ENCODE results near the gene TSPAN6.

The TSPAN6 gene

DNA sequence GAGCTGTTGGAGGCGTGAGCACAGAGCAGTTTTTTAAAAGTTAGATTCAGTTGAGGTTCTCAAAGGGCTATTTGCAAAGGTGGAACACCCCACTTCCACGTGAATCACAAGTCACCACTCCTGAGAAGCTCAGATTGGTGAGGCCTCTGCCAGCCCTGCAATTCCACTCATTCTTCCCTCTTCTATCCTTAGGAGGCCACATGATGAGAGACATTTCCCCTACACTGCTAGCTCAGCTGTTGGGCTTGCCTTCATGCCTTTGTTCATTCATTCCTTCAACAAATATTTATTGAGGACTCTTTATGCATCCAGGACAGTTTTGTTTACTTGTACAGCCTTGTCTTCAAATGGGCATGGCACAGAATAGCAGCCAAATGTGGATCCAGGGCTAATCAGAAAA, 11.1 kb upstream of the TSPAN6 start:
- H3K4me3 ChIP-seq (ENCODE audit: low read depth in 1 of 2, low read length in 1 of 2), result no peak overlapping the region
- H3K36me3 ChIP-seq, result no peaks in the 10 kb centered on the region
- no peaks in the 10 kb centered on the region for H3K27me3 ChIP-seq
- no peaks in the 10 kb centered on the region for H3K9me3 ChIP-seq
- H3K4me1 ChIP-seq (ENCODE audit: control insufficient read depth in 1 of 2, insufficient read depth in 1 of 2, low read depth in 1 of 2, low read length in 1 of 2), result no peaks in the 10 kb centered on the region
- TF ChIP-seq, protein P1, sequence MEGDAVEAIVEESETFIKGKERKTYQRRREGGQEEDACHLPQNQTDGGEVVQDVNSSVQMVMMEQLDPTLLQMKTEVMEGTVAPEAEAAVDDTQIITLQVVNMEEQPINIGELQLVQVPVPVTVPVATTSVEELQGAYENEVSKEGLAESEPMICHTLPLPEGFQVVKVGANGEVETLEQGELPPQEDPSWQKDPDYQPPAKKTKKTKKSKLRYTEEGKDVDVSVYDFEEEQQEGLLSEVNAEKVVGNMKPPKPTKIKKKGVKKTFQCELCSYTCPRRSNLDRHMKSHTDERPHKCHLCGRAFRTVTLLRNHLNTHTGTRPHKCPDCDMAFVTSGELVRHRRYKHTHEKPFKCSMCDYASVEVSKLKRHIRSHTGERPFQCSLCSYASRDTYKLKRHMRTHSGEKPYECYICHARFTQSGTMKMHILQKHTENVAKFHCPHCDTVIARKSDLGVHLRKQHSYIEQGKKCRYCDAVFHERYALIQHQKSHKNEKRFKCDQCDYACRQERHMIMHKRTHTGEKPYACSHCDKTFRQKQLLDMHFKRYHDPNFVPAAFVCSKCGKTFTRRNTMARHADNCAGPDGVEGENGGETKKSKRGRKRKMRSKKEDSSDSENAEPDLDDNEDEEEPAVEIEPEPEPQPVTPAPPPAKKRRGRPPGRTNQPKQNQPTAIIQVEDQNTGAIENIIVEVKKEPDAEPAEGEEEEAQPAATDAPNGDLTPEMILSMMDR (IDR thresholded peaks at IDR 0.05), result no peak
- no peak overlapping the region for H3K27ac ChIP-seq

DNA sequence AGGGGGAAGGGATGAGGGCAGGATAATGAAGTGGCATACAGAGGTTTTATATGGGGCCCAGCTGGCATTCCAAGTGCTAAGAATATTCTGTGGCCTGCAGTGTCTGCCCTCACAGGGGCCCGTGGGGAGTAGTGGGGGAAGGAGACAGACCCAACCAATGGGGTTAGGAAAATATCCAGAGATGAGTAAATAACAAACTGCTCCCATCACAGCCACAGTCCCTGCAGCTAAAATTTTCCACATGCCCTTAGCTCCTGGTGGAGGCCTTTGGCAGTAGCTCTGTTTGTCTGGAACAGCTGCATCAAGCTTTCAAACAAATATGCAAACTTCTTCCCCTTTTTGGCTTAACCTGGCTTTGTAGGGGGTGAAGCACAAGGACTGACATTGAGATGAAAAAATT, 10.5 kb upstream of the TSPAN6 start:
- TF ChIP-seq, protein P1 (IDR thresholded peaks at IDR 0.05), result no peak
- no peaks in the 10 kb centered on the region for H3K9me3 ChIP-seq
- H3K4me1 ChIP-seq (ENCODE audit: control insufficient read depth in 1 of 2, insufficient read depth in 1 of 2, low read depth in 1 of 2, low read length in 1 of 2), result no peaks in the 10 kb centered on the region
- no peak overlapping the region for H3K4me3 ChIP-seq (ENCODE audit: low read depth in 1 of 2, low read length in 1 of 2)
- no peaks in the 10 kb centered on the region for H3K36me3 ChIP-seq
- no peaks in the 10 kb centered on the region for H3K27me3 ChIP-seq
- H3K27ac ChIP-seq, result no peak overlapping the region

DNA sequence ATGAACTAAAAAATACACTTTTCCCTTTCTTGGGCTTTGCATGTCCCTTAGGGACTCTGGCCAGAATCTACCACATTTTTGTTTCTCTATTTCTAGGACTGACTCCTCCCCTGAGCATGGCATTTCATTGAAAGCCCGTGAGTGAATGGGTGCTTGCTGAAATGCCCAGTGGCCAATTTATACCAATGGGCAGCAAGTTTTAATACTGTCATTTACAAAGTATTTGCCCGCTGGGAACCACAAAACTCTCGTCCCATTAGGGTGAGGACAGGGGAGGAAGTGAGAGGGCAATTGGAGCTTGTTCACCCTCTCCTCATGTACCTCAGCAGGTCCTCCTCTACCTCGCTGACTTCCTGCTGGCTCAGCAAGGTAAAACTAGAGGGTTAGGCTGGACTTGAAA, 8.5 kb upstream of the TSPAN6 start:
- no peak overlapping the region for H3K4me3 ChIP-seq (ENCODE audit: low read depth in 1 of 2, low read length in 1 of 2)
- no peaks in the 10 kb centered on the region for H3K27me3 ChIP-seq
- H3K9me3 ChIP-seq, result no peaks in the 10 kb centered on the region
- TF ChIP-seq, protein P1 (IDR thresholded peaks at IDR 0.05), result no peak
- H3K4me1 ChIP-seq (ENCODE audit: control insufficient read depth in 1 of 2, insufficient read depth in 1 of 2, low read depth in 1 of 2, low read length in 1 of 2), result no peaks in the 10 kb centered on the region
- no peaks in the 10 kb centered on the region for H3K36me3 ChIP-seq
- H3K27ac ChIP-seq, result no peak overlapping the region

DNA sequence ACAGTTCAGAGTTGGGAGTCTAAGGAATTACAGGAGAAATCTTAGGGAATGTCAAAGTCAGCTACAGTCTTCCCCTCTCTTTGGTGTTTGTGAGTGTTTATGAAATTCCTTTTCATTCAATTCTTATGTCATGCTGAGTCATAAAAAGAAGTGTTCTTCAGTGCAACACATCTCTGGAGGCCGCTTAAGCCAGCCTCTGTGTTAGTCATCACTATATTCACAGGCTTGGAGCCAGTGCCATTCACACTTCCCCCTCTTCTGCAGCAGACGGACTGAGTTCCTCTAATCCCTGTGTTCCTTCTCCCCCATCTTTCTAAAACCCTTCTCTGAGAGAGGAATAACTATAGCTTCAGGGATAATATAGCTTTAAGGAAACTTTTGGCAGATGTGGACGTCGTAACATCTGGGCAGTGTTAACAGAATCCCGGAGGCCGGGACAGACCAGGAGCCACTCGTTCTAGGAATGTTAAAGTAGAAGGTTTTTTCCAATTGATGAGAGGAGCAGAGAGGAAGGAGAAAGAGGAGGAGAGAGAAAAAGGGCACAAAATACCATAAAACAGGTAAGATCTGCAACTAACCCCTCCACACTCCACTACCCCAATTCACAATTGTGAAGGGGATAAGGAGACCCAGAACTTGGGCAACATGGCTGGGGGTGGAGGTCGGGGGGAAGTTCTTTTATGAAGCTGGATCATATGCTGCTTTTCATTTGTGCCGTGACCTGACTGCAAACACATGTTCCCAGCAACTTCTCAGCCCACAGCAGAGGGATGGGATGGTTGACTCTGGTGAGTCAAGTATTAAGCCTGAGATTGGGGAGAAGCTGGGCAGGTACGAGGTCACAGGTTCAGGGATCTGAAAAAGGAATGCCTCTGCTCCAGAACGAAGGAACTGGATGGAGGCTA, 7.6 kb upstream of the TSPAN6 start, which contains the start of gene SRPX2:
Gene SRPX2 (plus strand): TSS at position 244 of the 905 bp plus-strand sequence. CDS start 2,124 bp downstream, outside the sequence.
- H3K4me3 ChIP-seq (ENCODE audit: low read depth in 1 of 2, low read length in 1 of 2), result no peak within 1 kb of the TSS
- TF ChIP-seq, protein P1 (IDR thresholded peaks at IDR 0.05), result no peak
- no peaks in the 10 kb centered on the region for H3K4me1 ChIP-seq (ENCODE audit: control insufficient read depth in 1 of 2, insufficient read depth in 1 of 2, low read depth in 1 of 2, low read length in 1 of 2)
- H3K27me3 ChIP-seq, result peaks cover 8% of the 10 kb centered on the region
- no peaks in the 10 kb centered on the region for H3K9me3 ChIP-seq
- H3K36me3 ChIP-seq, result no peaks in the 10 kb centered on the region
- no peak within 1 kb of the TSS for H3K27ac ChIP-seq

DNA sequence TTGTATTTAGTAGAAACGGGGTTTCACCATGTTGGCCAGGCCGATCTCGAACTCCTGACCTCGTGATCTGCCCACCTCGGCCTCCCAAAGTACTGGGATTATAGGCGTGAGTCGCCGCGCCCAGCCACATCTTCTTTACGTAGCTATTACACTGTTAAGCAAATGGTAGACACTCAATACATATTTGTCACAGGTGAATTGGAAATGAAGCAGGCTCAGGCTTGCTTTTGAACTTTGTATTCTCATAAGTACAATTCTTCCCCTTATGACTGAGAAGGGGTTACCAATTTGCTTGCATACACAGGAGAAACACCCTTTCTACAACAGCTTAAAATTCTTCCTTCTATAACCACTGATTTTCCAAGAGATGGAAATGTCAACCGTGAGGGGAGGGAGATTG, 6.6 kb upstream of the TSPAN6 start:
- Histone ChIP-seq H3K27ac (no peak overlapping the region), H3K9me3 (no peaks in the 10 kb centered on the region), H3K4me3 (ENCODE audit: low read depth in 1 of 2, low read length in 1 of 2) (no peak overlapping the region), H3K4me1 (ENCODE audit: control insufficient read depth in 1 of 2, insufficient read depth in 1 of 2, low read depth in 1 of 2, low read length in 1 of 2) (no peaks in the 10 kb centered on the region), H3K36me3 (no peaks in the 10 kb centered on the region), H3K27me3 (peaks cover 18% of the 10 kb centered on the region)
- TF ChIP-seq, protein P1 (IDR thresholded peaks at IDR 0.05), result no peak
